Measurements from ENCODE around the gene NDUFA13.

- no peak for TF ChIP-seq YY1 (IDR thresholded peaks at IDR 0.05; ENCODE audit: insufficient read depth, insufficient read length)
- TF ChIP-seq ZNF274 (IDR thresholded peaks at IDR 0.05; ENCODE audit: low read depth, low read length), result no peak
Observed at GRCh38 chr19:19514215-19514657, 1.8 kb upstream of the NDUFA13 start.

Data from NT2/D1 (cell line).